SK-N-SH (cell line): Measurements from ENCODE around the gene DEFB125. TPM values are rescaled to one million over a fixed set of nuclear protein-coding genes. Genes with fewer than 3 reads are reported as not detected.

Experiments used
- CTCF ChIA-PET: fragments of 300-600, 350-600 bp; formaldehyde crosslinking; extraction: SDS; loops from one replicate; lab custom pipeline; 2021; lab: Yijun Ruan, JAX
- POLR2A ChIA-PET: fragments of 350-600 bp; sonication (Branson Sonifier 250); formaldehyde crosslinking; extraction: SDS; loops from one replicate; lab custom pipeline; 2020; ENCODE audit warnings: antibody characterized with exemption, inconsistent platforms; lab: Yijun Ruan, JAX
- DNase-seq: peaks from one replicate; pipeline ENCODE4 v3.0.0; 2012
- H2AFZ ChIP-seq: fragments of 200-600 bp; sonication (generic); 2 replicates; pipeline ENCODE4 v1.8.1; 2016; ENCODE audit warnings: antibody characterized with exemption, mild to moderate bottlenecking, low read depth
- H3F3A ChIP-seq: fragments of 200-600 bp; sonication (generic); replicated peaks from 2 replicates; pipeline ENCODE3; 2016; ENCODE audit warnings: antibody characterized with exemption, mild to moderate bottlenecking; ENCODE audit not compliant: insufficient read depth
- H3K27ac ChIP-seq, 2 experiments: fragments of 200-500 bp in 1 of 2; fragments of 200-600 bp in 1 of 2; sonication (Bioruptor generic) in 1 of 2; sonication (generic), shearing (Covaris generic) in 1 of 2; 2 replicates each; pipeline versions ENCODE4 v1.5.1 to v1.6.1; 2014 to 2016; ENCODE audit warnings: low read depth in 2 of 2, inconsistent platforms in 1 of 2, low read length in 1 of 2, mild to moderate bottlenecking in 1 of 2, mixed read lengths in 1 of 2
- H3K27me3 ChIP-seq: fragments of 200-600 bp; sonication (generic), shearing (Covaris generic); 2 replicates; pipeline ENCODE4 v1.6.1; 2016; ENCODE audit warnings: mixed run types; ENCODE audit not compliant: insufficient read depth
- H3K36me3 ChIP-seq, 2 experiments: fragments of 200-500 bp in 1 of 2; fragments of 200-600 bp in 1 of 2; sonication (Bioruptor generic) in 1 of 2; sonication (generic) in 1 of 2; replicated peaks in 1 of 2; 2 replicates each; pipeline versions ENCODE3 to v1.5.1; 2014 to 2016; ENCODE audit warnings: low read length in 1 of 2, mild to moderate bottlenecking in 1 of 2; ENCODE audit not compliant: insufficient read depth in 2 of 2, control insufficient read depth in 1 of 2
- H3K4me1 ChIP-seq, 2 experiments: fragments of 200-500 bp in 1 of 2; fragments of 200-600 bp in 1 of 2; sonication (Bioruptor generic) in 1 of 2; sonication (generic), shearing (Covaris generic) in 1 of 2; 2 replicates each; pipeline versions ENCODE4 v1.5.1 to v1.6.1; 2014 to 2016; ENCODE audit warnings: low read depth in 1 of 2, low read length in 1 of 2, mixed run types in 1 of 2; ENCODE audit not compliant: insufficient read depth in 2 of 2, control insufficient read depth in 1 of 2
- H3K4me2 ChIP-seq: fragments of 200-600 bp; sonication (generic), shearing (Covaris generic); 2 replicates; pipeline ENCODE4 v1.6.1; 2017; ENCODE audit warnings: mixed run types
- H3K4me3 ChIP-seq, 2 experiments: fragments of 200-500 bp in 1 of 2; fragments of 200-600 bp in 1 of 2; sonication (Bioruptor generic) in 1 of 2; sonication (generic), shearing (Covaris generic) in 1 of 2; 2 replicates each; pipeline versions ENCODE4 v1.5.1 to v1.8.1; 2014 to 2016; ENCODE audit warnings: low read depth in 2 of 2, inconsistent platforms in 1 of 2, low read length in 1 of 2, mild to moderate bottlenecking in 1 of 2, mixed read lengths in 1 of 2, moderate library complexity in 1 of 2
- H3K79me2 ChIP-seq: fragments of 200-600 bp; sonication (generic); 2 replicates; pipeline ENCODE4 v1.8.1; 2017; ENCODE audit warnings: mild to moderate bottlenecking; ENCODE audit not compliant: insufficient read depth
- H3K9ac ChIP-seq: fragments of 200-600 bp; sonication (generic); 2 replicates; pipeline ENCODE4 v1.6.1; 2017; ENCODE audit warnings: mixed run types
- H3K9me2 ChIP-seq: fragments of 200-600 bp; sonication (generic); 2 replicates; pipeline ENCODE4 v1.6.1; 2017; ENCODE audit warnings: mixed run types
- H3K9me3 ChIP-seq: fragments of 200-600 bp; sonication (generic); 2 replicates; pipeline ENCODE4 v1.6.1; 2017; ENCODE audit warnings: mixed run types, mild to moderate bottlenecking, moderate library complexity
- H4K20me1 ChIP-seq: fragments of 200-600 bp; sonication (generic); 2 replicates; pipeline ENCODE4 v1.6.1; 2017; ENCODE audit warnings: mild to moderate bottlenecking, mixed run types; ENCODE audit not compliant: insufficient read depth
- EP300 ChIP-seq, 2 experiments: IDR thresholded peaks; 2 replicates each; pipeline versions ENCODE4 v1.4.0 to v1.6.1; 2012; ENCODE audit warnings: borderline replicate concordance in 1 of 2, low read depth in 1 of 2, low read length in 1 of 2
- EZH2phosphoT487 ChIP-seq: fragments of 200-600 bp; sonication (generic); IDR thresholded peaks from 2 replicates; pipeline ENCODE4 v1.6.1; 2017; ENCODE audit warnings: low read depth, mixed run types, mild to moderate bottlenecking, antibody characterized with exemption, moderate library complexity, borderline replicate concordance
- GABPA ChIP-seq: IDR thresholded peaks from 2 replicates; pipeline ENCODE4 v1.4.0; 2012; ENCODE audit warnings: low read depth, mild to moderate bottlenecking
- GATA2 ChIP-seq: sonication (generic); formaldehyde crosslinking; IDR thresholded peaks from 2 replicates; pipeline ENCODE4 v1.5.0; 2020; ENCODE audit warnings: mild to moderate bottlenecking, missing genetic modification reagents
- JUND ChIP-seq: IDR thresholded peaks from 2 replicates; pipeline ENCODE4 v1.4.0; 2012
- MEF2A ChIP-seq: IDR thresholded peaks from 2 replicates; pipeline ENCODE4 v1.4.0; 2012; ENCODE audit warnings: low read depth, borderline replicate concordance
- NFIC ChIP-seq: IDR thresholded peaks from 2 replicates; pipeline ENCODE4 v1.4.0; 2012; ENCODE audit warnings: borderline replicate concordance
- POLR2AphosphoS5 ChIP-seq: IDR thresholded peaks from 2 replicates; pipeline ENCODE4 v1.6.1; 2012; ENCODE audit warnings: low read depth, low read length
- RCOR1 ChIP-seq: fragments of 150-350 bp; IDR thresholded peaks from 2 replicates; pipeline ENCODE4 v1.6.1; 2017; ENCODE audit warnings: antibody characterized with exemption, low read length
- RFX5 ChIP-seq: IDR thresholded peaks from 2 replicates; pipeline ENCODE4 v1.6.1; 2012; ENCODE audit warnings: mild to moderate bottlenecking, improper control_type of control experiment, low read length
- RXRA ChIP-seq: IDR thresholded peaks from 2 replicates; pipeline ENCODE4 v1.4.0; 2012; ENCODE audit warnings: low read depth, mild to moderate bottlenecking, borderline replicate concordance
- TAF1 ChIP-seq: IDR thresholded peaks from 2 replicates; pipeline ENCODE4 v1.6.1; 2012; ENCODE audit warnings: low read depth, mild to moderate bottlenecking, low read length, moderate library complexity, borderline replicate concordance
- TCF12 ChIP-seq: IDR thresholded peaks from 2 replicates; pipeline ENCODE4 v1.4.0; 2012
- WGBS: methylation state at CpG from one replicate; pipeline ENCODE4 v1.1.6; 2017; ENCODE audit warnings: low lambda C conversion rate; 5-methylcytosine and 5-hydroxymethylcytosine counted together
- polyA plus RNA-seq, 3 experiments: library from polyadenylated mRNA; depleted of rRNA; stranded (reverse); fragments of >200 nt; gene quantifications; 2 replicates each; pipeline ENCODE4 v1.2.3, GENCODE V29; 2012
- TF ChIP-seq, protein P1 (sequence below): IDR thresholded peaks from 2 replicates; pipeline ENCODE4 v1.6.1; 2012; ENCODE audit warnings: mild to moderate bottlenecking, low read depth, low read length, moderate library complexity
- TF ChIP-seq, protein P2 (sequence below): IDR thresholded peaks from 2 replicates; pipeline ENCODE4 v1.4.0; 2012; ENCODE audit warnings: low read depth, borderline replicate concordance
- TF ChIP-seq, protein P3 (sequence below): fragments of 150-350 bp; IDR thresholded peaks from 2 replicates; pipeline ENCODE4 v1.6.1; 2016; ENCODE audit warnings: mild to moderate bottlenecking, low read depth, low read length
- TF ChIP-seq, protein P4 (sequence below): fragments of 200-600 bp; sonication (generic); IDR thresholded peaks from 2 replicates; pipeline ENCODE4 v1.6.1; 2017; ENCODE audit warnings: antibody characterized with exemption, mild to moderate bottlenecking, moderate library complexity

DEFB125 gene
- polyA plus RNA-seq, 1 of the 3 experiments (the other 2 are of a cell fraction), result not detected

DNA sequence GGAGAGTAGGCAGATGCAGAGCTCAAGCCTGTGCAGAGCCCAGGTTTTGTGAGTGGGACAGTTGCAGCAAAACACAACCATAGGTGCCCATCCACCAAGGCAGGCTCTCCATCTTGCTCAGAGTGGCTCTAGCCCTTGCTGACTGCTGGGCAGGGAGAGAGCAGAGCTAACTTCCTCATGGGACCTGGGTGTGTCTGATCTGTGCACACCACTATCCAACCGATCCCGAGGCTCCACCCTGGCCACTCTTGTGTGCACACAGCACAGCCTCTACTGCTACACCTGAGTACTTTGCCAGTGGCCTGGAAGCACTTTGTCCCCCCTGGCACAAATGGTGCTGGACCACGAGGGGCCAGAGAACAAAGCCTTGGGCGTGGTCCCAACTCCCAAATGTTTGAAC is 7.9 kb upstream of the DEFB125 start:
- H3K9me2 ChIP-seq, result no peaks in the 10 kb centered on the region
- no peaks in the 10 kb centered on the region for H3K36me3 ChIP-seq
- no peaks in the 10 kb centered on the region for H3K79me2 ChIP-seq
- DNase-seq, result no peak
- no peak overlapping the region for H2AFZ ChIP-seq
- ChIA-PET CTCF (interaction anchor here (1.1 to 3.0 kb wide), 2 partner anchors 12 to 13 kb away, joined by 3 to 14 read pairs; no protein-coding TSS in a partner anchor), POLR2A (no interaction called here)
- H3K27ac ChIP-seq, result no peak overlapping the region
- H3F3A ChIP-seq, result no peaks in the 10 kb centered on the region
- no peak overlapping the region for H3K9ac ChIP-seq
- H3K4me1 ChIP-seq, result no peaks in the 10 kb centered on the region
- no peak overlapping the region for H3K4me2 ChIP-seq
- no peaks in the 10 kb centered on the region for H3K9me3 ChIP-seq
- 7% methylated on average over 3 of the region's 4 CpGs for WGBS
- no peaks in the 10 kb centered on the region for H3K27me3 ChIP-seq
- H3K4me3 ChIP-seq, result no peak overlapping the region
- TF ChIP-seq MEF2A (no peak), RCOR1 (no peak), EZH2phosphoT487 (no peak), RFX5 (no peak), GATA2 (CRISPR knock-in tag) (no peak), EP300 (IDR thresholded peaks at IDR 0.05; ENCODE audit: borderline replicate concordance in 1 of 2, low read depth in 1 of 2, low read length in 1 of 2) (no peak)
- TF ChIP-seq, protein P1, sequence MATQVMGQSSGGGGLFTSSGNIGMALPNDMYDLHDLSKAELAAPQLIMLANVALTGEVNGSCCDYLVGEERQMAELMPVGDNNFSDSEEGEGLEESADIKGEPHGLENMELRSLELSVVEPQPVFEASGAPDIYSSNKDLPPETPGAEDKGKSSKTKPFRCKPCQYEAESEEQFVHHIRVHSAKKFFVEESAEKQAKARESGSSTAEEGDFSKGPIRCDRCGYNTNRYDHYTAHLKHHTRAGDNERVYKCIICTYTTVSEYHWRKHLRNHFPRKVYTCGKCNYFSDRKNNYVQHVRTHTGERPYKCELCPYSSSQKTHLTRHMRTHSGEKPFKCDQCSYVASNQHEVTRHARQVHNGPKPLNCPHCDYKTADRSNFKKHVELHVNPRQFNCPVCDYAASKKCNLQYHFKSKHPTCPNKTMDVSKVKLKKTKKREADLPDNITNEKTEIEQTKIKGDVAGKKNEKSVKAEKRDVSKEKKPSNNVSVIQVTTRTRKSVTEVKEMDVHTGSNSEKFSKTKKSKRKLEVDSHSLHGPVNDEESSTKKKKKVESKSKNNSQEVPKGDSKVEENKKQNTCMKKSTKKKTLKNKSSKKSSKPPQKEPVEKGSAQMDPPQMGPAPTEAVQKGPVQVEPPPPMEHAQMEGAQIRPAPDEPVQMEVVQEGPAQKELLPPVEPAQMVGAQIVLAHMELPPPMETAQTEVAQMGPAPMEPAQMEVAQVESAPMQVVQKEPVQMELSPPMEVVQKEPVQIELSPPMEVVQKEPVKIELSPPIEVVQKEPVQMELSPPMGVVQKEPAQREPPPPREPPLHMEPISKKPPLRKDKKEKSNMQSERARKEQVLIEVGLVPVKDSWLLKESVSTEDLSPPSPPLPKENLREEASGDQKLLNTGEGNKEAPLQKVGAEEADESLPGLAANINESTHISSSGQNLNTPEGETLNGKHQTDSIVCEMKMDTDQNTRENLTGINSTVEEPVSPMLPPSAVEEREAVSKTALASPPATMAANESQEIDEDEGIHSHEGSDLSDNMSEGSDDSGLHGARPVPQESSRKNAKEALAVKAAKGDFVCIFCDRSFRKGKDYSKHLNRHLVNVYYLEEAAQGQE, result no peak
- TF ChIP-seq, protein P2, sequence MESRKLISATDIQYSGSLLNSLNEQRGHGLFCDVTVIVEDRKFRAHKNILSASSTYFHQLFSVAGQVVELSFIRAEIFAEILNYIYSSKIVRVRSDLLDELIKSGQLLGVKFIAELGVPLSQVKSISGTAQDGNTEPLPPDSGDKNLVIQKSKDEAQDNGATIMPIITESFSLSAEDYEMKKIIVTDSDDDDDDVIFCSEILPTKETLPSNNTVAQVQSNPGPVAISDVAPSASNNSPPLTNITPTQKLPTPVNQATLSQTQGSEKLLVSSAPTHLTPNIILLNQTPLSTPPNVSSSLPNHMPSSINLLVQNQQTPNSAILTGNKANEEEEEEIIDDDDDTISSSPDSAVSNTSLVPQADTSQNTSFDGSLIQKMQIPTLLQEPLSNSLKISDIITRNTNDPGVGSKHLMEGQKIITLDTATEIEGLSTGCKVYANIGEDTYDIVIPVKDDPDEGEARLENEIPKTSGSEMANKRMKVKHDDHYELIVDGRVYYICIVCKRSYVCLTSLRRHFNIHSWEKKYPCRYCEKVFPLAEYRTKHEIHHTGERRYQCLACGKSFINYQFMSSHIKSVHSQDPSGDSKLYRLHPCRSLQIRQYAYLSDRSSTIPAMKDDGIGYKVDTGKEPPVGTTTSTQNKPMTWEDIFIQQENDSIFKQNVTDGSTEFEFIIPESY, result no peak
- no peaks in the 10 kb centered on the region for H4K20me1 ChIP-seq

DNA sequence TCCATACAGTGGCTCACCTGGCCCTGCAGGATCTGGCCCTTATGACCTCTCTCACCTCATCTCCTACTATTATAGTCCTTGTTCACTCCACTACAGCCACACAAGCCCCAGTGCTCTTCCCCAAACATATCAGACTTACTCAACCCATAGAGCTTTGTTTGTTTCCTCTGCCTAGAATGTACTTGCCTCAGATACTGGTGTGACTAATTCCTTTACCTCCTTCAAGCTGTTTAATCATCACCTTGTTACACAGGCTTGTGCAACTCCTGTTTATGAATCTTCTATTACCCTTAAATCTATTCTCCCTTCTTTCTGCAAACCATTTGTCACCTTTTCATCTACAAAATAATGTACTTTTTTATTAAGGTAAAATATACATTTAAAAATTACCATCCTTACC is 3.2 kb downstream of the DEFB125 start:
- no peaks in the 10 kb centered on the region for H3K9me3 ChIP-seq
- ChIA-PET POLR2A (no interaction called here), CTCF (interaction anchor here (1.4 kb wide), 1 partner anchor 47 kb away, joined by 3 read pairs; no protein-coding TSS in a partner anchor)
- H3K36me3 ChIP-seq, result no peaks in the 10 kb centered on the region
- no peak overlapping the region for H3K4me2 ChIP-seq
- H3K27ac ChIP-seq, result no peak overlapping the region
- no peaks in the 10 kb centered on the region for H3K4me1 ChIP-seq
- no peaks in the 10 kb centered on the region for H3K9me2 ChIP-seq
- H3K27me3 ChIP-seq, result no peaks in the 10 kb centered on the region
- H4K20me1 ChIP-seq, result no peaks in the 10 kb centered on the region
- no peak overlapping the region for H3K4me3 ChIP-seq
- H2AFZ ChIP-seq, result no peak overlapping the region
- no peak for DNase-seq
- no peaks in the 10 kb centered on the region for H3K79me2 ChIP-seq
- no peaks in the 10 kb centered on the region for H3F3A ChIP-seq
- H3K9ac ChIP-seq, result no peak overlapping the region
- TF ChIP-seq JUND (no peak), TAF1 (no peak), POLR2AphosphoS5 (no peak), GATA2 (CRISPR knock-in tag) (no peak), EZH2phosphoT487 (no peak), RXRA (no peak), NFIC (no peak), GABPA (no peak), TCF12 (no peak)
- TF ChIP-seq, protein P2, result no peak
- TF ChIP-seq, protein P3, sequence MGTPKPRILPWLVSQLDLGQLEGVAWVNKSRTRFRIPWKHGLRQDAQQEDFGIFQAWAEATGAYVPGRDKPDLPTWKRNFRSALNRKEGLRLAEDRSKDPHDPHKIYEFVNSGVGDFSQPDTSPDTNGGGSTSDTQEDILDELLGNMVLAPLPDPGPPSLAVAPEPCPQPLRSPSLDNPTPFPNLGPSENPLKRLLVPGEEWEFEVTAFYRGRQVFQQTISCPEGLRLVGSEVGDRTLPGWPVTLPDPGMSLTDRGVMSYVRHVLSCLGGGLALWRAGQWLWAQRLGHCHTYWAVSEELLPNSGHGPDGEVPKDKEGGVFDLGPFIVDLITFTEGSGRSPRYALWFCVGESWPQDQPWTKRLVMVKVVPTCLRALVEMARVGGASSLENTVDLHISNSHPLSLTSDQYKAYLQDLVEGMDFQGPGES, result no peak
- TF ChIP-seq, protein P4, sequence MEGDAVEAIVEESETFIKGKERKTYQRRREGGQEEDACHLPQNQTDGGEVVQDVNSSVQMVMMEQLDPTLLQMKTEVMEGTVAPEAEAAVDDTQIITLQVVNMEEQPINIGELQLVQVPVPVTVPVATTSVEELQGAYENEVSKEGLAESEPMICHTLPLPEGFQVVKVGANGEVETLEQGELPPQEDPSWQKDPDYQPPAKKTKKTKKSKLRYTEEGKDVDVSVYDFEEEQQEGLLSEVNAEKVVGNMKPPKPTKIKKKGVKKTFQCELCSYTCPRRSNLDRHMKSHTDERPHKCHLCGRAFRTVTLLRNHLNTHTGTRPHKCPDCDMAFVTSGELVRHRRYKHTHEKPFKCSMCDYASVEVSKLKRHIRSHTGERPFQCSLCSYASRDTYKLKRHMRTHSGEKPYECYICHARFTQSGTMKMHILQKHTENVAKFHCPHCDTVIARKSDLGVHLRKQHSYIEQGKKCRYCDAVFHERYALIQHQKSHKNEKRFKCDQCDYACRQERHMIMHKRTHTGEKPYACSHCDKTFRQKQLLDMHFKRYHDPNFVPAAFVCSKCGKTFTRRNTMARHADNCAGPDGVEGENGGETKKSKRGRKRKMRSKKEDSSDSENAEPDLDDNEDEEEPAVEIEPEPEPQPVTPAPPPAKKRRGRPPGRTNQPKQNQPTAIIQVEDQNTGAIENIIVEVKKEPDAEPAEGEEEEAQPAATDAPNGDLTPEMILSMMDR, result no peak
